Left cardiac atrium (tissue), 4 donors: ENCODE measurements around the gene LAIR1. TPM values are rescaled to one million over a fixed set of nuclear protein-coding genes. Genes with fewer than 3 reads are reported as not detected.
"Not testable (repeated sequence)": the region's sequence is repeated elsewhere in the genome, so short reads cannot be mapped to it uniquely, and the experiment has no call there.

Experiments used
- ATAC-seq, 2 donors: fragments of 200-7000 bp; cut with Tn5 transposase; one replicate each; pipeline ENCODE4 v1.9.1; 2020; ENCODE audit warnings: mild to moderate bottlenecking in 2 of 2, moderate library complexity in 2 of 2
- DNase-seq: peaks from one replicate; pipeline ENCODE4 v3.0.0-alpha.2; 2020
- intact Hi-C, 2 donors: fragments of 100-400 bp; cut with DNase I; formaldehyde crosslinking; loops; one replicate each; pipeline versions ENCODE4 v1.14.1 to v1.15.1; 2022 to 2023
- total RNA-seq, 2 donors: library from RNA; stranded (reverse); fragmentation: NEBNext Ultra II Directional; extraction: Animal tissue kit (Norgen Biotek cat#: 25700); gene quantifications; one replicate each; pipeline ENCODE4 v1.2.1, GENCODE V29; 2021
- donor health status: DM: no; HTN: yes; CAD: no.
- donor health status: DM: no; HTN: yes; CAD: no; lungs with severe emphysema.
- donor health status: DM: yes; HTN: yes; CAD: no.
- donor health status: Dilated cardiomyopathy.

Gene LAIR1
- total RNA-seq, 2 donors from 2014 or later, result 16.2 to 26.8 TPM

DNA sequence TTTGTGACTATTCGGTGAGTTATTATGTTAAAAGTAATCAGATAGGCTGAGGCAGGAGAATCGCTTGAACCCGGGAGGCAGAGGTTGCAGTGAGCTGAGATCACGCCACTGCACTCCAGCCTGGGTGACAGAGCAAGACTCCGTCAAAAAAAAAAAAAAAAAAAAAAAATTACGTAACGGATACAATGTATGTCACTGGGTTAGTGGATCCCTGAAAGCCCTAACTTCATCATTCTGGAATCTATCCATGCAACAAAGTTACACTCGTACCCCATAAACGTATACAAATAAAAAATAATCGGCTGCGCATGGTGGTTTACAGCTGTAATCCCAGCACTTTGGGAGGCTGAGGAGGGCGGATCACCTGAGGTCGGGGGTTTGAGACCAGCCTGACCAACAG lies 17.3 kb upstream of the LAIR1 start:
- ATAC-seq, DNase-seq, intact Hi-C loops: not testable (repeated sequence)

DNA sequence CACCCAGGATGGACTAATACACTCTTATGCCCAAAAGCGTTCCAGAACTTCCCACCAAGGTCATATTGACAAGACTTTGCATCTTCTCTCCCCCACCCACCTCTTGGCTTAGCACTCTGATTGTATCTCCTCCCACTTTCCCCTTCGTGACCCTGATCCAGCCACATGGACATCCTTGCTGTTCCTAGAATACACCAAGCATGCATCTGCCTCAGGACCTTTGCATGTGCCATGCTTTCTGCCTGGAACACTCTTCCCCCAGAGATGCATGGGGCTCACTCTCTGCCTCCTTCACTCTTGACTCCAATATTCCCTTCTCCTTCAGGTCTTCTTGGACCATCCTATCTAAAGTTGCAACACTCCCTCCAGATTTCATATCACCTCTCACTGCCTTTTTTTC lies 16.2 kb upstream of the LAIR1 start:
- ATAC-seq, result no peak
- no peak for DNase-seq
- intact Hi-C loops, result no loop called here

DNA sequence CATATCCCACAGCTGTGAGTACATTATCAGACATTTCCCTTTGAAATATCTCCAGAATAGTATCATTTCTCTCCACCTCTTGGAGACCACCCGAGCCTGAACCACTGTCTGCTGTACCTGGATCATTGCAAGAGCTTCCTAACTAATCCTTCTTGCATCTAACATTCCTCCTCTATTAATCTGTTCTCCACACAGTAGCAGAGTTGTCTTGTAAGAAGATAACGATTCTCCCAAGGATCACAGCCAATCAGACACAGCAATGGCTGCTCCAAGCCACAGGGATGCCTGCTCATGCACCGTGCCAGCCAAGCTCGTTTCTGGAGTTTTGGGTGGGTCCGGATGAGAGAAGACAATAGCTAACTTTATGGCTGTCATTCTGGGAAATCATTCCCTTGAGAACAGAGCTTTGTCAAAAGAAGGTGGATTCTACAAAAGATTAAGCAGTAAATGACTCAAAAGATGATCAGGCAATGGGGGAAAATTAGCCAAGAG lies 14.5 kb upstream of the LAIR1 start:
- DNase-seq (no peak), ATAC-seq (no peak)
- intact Hi-C loops, result no loop called here

DNA sequence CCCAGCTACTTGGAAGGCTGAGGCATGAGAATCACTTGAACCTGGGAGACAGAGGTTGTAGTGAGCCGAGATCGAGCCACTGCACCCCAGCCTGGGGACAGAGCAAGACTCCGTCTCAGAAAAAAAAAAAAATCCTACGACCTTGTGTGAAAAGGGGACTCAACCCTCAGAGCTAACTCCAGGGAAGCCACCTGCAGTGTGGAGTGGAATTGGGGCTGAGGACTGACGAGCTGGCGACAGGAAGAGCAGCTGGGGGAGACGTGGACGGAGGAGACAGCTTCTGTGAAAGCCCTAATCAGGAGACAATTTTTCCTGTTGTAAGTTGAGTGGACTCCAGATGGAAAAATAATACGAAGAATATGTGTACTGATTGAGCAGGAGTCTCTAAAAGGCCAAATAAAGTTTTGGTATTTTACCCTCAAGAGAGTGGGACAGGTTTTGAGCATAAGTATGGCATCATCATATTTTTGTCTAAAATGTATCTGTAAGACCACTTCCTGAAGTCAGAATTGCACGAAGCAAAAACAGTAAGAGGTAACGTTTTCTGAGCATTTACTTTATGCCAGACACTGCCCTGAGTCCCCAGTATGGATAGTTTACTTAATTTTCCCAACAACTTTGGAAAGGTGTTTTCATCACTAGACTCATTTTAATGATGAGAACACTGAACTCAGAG lies 12.0 kb upstream of the LAIR1 start:
- no peak for DNase-seq
- ATAC-seq, result no peak
- intact Hi-C loops, result no loop called here

DNA sequence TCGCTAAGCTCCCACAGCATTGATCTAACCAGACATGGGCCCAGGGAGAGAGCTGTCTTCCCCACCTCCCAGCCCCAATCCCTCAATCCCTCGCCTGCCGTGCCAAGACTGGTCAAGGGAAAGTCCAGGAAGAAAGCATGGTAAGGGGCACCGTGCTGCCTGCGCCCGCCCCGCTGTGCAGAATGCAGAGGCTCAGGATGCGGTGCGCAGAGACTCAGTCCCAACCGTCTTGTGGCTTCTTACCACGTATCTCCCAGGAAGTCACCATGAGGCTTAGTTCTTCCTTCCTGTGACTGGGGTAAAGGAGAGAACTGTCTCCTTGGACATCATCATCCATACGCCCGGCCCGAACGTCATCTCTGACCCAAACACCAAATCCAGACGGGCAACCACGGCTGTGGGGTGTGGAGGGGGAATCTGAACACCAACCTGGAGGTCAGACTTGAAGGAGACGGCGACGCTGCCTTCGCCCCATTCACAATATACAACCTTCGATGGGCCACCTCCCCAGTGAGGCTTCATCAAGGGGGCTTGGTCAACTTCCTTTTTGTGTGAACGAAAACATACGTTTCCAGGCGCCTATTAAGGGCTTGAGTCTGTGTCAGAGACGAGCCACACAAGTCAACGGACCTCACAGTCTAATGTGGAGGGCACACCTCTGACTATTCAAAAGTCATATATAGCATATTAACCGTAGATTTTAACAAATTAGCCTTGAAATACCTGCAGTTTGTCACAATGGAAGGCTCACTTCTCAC lies 10.6 kb upstream of the LAIR1 start:
- intact Hi-C loops, DNase-seq: not testable (repeated sequence)
- peak in 1 of 2 donors; percentile 28 for ATAC-seq

DNA sequence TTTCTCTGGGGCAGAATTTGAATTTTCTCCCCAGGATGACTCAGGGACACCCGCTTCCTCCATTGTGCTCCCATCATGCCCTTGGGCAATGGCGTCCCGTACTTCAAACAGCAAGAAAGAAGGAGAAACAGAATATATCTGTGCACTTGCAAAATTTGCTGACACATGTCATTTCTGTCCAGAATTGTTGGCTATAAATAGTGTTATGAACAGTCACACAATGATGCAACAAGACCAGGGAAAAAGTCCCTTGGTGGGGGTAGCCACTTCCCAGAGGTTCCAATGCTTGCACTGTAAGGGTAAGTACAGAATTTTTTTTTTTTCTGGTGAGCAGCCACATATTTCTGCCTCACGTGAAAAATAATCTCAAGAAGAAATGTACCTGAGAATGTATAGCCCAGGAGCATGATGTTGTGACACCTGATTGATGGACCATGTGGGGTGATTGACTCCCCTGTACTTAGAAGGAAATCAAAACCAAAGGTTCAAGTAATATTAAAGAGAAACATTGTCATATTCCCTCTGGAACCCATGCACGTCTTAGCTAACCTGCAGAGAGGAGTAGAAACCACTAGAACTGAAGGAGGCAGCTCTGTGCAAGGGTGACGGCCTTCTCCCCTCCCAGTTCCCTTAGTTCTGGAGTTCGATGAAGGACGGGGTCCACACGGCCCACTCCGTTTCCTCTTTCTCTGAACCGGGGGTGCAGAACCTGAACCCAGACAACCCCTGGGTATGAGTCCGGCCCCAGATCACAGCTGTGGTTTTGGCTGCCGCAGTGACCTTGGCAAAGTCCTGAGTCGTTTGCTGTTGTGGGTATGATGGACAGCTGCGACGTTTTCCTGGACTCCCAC lies 9.3 kb upstream of the LAIR1 start:
- ATAC-seq, result peak; percentile 73
- DNase-seq, result peak; percentile 39
- intact Hi-C loops, result no loop called here

DNA sequence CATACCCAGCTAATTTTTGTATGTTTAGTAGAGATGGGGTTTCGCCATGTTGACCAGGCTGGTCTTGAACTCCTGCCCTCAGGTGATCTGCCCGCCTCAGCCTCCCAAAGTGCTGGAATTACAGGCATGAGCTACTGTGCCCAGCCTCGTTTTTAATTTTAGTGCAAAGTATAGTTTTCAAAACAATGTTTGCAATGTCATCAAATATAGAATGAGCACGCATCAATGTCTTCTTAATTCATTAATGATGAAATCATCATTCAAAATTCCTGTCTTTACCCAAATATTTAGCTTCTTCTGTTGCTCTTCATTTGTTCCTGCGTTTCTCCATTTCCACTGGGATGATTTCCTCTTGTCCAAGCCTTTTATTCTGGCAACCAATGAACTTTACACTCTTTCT lies 6.7 kb upstream of the LAIR1 start:
- DNase-seq, intact Hi-C loops, ATAC-seq: not testable (repeated sequence)

DNA sequence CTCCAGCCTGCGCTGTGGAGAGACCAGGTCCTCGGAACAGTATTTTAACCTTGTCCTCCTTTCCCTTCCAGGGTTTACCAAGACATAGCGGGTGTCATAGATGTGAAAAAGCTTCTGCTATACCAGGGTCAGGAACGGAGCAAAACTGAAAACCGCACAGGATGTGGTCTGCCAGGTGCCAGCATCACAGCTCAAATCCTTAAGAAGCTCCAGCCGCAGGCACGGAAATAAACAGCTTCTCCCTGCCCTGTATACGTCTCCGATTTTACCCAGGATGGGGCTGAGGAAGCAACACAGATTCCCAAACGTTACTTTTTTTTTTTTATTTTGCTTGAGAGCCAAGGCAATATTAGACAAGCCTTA lies 5.7 kb upstream of the LAIR1 start:
- intact Hi-C loops, ATAC-seq, DNase-seq: not testable (repeated sequence)

DNA sequence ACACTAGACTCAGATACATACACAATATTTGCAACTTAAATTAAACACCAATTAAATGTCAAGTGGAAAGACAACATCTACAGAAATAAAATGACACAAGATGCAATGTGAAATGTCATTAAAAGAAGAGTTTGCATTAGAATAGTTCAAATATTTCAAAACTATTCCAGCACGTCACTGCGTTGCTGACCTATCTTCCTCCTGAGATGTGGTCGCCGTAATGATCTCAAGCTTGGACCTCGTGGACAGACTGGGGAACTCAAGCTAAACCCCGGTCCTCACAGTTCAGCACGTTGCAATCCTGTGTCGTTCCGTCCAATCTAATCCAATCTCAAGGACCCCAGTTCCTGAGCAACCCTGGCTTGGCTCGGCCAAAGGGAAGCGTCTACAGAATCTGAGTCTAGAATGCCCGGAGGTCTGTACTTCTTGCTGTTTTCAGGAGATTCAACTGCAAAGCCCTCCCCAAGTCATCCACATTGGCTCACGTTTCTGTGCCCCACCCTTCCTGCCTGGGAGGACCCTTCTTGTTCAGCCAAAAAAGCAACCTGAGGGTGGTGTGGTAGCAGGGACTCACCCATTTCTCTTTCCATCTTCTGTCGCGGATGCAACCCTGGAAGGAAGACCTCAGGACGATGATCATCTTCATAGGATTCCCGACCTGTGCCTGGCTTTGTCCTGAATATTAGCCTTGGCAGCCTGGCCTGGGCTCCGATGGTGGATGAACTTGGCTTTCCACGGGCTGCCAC lies 5.1 kb upstream of the LAIR1 start:
- DNase-seq, intact Hi-C loops, ATAC-seq: not testable (repeated sequence)

DNA sequence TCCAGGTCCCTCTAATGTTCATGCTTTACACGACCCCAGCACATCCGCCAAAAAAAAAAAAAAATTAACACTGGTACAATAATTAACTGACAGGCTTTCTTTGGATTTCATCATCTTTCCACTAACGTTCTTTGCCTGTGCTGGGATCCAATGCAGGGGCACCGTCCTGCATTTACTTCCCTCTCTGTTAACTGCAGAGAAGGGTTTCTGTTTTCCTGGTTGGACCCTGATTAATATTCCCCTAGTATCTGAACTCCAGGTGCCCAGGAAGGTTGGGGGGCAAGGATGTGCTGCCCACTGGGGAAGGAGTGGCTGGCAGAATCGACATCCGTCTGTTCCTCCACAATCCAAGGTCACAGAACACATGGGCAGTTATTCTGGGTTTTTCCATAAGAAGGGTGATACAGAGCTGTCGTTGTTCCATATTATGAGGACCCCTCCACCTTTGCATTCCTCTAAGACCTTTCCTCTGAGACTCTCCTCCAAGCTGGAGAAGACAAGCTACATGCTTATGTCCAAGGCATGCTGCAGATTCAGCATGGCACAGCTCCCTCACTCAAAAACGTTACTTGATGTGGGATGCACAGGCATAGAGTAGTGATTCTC lies 4.5 kb upstream of the LAIR1 start:
- intact Hi-C loops, result no loop called here
- DNase-seq (no peak), ATAC-seq (no peak)

DNA sequence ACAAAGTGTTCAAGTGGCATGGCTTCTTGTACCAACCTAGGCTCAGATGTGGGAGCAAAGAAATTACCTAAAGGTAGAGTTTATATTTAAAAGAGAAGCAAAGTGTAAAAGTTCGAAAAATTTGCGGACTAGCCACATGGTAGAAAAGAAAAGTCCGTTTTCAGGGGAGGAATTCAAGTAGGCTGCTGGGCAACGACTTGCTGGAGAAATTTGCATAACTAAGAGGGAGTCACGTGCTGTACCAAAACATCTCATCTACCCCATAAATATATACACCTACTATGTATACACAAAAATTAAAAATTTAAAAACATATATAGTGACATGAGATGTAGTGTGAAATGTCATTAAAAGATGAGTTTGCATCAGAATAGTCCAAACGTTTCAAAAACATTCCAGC lies 2.1 kb upstream of the LAIR1 start:
- ATAC-seq, result no peak
- intact Hi-C loops, result no loop called here
- no peak for DNase-seq

DNA sequence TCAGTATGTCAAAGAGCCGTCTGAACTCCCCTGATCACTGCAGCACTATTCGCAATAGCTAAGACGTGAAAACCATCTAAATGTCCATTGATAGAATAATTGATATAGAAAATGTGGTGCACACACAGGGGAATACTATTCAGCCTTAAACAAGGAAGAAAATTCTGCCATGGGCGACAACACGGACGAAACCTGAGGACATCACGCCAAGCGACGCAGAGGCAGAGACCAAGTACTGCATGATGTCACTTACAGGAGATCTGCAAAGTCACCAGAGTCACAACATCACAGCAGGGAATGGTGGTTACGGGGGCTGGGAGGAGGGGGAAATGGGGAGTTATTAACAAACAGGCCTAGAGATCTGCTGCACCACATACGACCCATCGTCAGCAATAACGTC lies 1.1 kb upstream of the LAIR1 start:
- DNase-seq, intact Hi-C loops, ATAC-seq: not testable (repeated sequence)

DNA sequence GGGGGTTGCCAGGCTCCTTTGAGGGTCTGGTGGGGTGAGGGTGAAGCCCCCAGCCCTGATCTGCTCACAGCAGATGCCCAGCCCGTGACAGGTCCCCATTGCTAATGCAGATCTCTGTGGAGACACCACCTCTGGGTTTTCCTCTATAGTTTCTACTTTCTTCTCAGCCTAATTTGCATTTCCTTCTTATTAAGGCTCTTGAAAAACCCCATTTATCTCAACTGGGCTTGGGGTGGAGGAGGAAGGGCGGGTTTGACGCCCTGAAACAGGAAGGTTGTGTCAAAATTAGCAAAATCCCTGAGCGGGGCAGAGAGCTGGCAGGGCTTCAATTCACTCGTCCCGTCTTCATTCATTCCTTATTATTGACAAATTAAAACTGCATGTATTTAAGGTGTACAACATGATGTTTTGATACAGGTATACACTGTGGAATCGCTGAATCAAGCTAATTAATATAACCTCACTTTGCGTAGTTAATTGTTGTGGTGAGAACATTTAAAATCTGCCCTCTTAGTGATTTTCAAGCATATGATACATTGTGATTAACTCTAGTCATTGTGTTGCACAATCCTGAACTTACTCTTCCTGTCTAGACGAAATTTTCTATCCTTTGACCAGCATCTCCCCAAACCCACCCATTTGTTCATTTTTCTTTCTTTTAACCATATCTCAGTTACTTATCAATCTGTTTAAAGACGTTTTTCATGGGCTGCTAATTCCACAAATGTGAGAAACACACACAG lies 2.9 kb downstream of the LAIR1 start:
- intact Hi-C loops, ATAC-seq, DNase-seq: not testable (repeated sequence)

DNA sequence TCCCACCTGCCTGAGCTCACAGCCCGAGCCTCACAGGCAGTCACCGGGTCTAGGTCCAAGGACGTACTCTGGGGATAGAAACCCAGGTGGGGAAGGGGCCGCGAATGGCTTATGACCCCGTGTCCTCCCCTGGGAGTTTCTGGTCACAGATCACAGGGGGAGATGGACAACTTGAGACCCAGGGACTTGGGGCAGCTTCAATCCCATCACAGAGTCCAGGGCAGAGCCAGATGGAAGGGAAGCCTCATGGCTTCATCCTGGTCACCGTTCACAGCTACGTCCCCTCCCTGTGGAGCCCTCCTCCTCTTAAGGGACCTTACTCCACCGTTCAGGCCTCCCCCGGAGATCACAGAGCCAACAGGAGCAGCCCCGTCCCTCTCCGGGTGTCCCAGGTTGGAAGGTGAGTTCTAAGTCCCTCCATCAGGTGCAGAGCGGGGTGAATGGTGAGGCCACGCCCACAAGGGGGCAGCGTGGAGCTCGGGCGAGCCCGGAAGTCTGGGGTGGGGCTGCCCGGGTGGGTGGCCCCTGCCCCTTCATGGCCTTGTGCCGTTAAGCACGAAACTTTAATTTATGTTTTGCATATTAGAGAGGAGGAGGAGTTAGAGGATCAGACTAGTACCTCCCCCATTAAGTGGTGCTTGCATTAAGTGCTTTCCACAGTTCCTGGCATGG lies 5.4 kb downstream of the LAIR1 start:
- intact Hi-C loops, DNase-seq: not testable (repeated sequence)
- ATAC-seq, result peak; percentile 40 to 59

DNA sequence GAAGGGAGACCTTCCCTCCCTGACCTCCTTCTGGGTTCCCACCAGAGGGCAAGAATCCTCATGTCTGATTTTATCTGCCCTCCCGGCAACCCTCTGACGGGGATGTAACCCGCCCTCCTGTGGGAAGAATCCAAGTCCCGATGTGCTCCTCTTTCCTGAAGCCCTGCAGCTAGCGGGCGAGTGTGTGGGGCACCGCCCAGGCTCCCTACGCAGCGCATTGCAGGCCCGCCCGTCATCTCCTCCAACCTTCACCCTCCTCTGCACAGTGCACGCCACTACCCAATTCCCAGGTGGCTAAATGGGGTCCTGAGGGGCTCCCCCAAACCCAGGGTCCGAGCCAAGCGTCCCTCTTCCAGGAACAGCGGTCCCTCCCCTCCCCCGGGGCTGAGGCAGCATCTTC lies 7.3 kb downstream of the LAIR1 start:
- DNase-seq (no peak), ATAC-seq (no peak)
- intact Hi-C loops, result no loop called here

DNA sequence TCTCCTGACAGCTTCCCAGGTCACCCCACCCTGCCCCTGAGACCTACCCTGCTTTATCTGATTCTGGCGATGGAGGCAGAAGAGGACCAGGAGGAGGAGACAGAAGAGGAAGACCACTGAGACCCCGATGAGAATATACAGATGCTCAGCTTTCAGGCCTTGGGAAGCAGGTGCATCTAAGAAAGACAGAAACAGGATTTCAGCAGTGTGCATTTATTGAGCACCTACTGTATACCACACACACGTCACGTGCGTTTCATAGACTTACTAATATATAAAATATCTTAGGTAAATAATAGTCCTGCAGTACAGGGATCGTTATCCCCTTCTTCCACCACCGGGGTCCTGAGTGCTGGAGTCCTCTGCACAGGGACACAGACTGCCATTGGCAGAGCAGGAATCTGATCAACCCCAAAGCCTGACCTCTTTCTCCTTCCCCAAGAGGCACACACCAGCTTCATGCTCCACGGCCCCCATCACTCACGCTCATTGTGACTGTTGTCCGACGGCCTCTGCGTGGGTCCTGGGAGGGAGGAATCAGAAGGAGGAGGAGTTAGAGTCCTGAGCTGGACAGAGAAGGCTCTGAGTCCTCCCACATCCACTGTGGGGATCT lies 8.2 kb downstream of the LAIR1 start:
- no peak for DNase-seq
- intact Hi-C loops, result no loop called here

DNA sequence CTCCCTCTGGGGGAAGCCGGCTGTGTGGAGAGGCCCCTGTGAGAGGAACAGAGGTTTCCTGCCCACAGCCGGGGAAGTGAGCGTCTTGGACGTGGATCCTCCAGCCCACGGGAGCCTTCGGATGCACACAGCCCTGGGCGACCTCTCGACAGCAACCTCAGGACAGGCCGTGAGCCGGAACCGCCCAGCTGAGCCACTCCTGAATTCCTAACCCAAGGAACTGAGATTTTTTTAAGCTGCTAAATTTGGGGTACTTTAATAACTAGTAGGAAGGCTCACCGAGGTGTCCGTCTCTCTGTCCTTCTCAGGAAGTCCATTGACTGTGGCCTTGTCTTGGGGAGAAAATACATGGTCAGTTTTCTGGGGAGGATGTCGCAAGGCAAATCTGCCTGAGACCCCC lies 9.1 kb downstream of the LAIR1 start:
- no peak for ATAC-seq
- intact Hi-C loops, result no loop called here
- DNase-seq, result no peak

More for the DNA sequence above, 8.2 kb downstream of the LAIR1 start:
- ATAC-seq, result no peak
